ENCODE data around the gene ORM2.

GRCh38 chr9:114376586-114377445 lies 47.1 kb downstream of the ORM2 start:
- TF ChIP-seq CTCF (IDR thresholded peaks at IDR 0.05; ENCODE audit: low read length) (no peak), EZH2 (optimal IDR thresholded peaks at IDR 0.05; ENCODE audit: low read depth, low read length) (no peak)
